ENCODE results near the gene NEDD4.

NEDD4 gene

DNA sequence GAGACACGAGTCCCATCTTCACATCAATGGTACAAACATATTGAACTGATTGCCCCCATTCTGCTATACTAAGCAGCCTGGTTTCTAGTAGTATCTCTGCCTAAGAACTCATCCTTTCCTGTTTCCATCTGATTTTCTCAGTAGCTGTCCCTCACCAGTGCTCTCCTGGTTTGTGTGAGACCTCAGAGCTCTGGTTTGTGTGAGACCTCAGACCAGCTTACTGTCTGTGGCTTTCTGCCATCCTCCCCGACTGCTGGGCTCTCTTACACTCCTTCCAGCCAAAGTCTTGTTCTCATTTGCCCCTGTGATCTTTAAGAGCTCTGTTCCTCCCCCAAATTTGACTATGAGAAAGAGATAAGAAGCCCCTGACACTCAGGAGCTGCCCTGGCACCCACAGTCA lies 41.1 kb upstream of the NEDD4 start:
- TF ChIP-seq ZBTB7A (IDR thresholded peaks at IDR 0.05; ENCODE audit: low read depth): no peak
- TF ChIP-seq RAD21 (IDR thresholded peaks at IDR 0.05; ENCODE audit: low read depth): no peak
- no peak for TF ChIP-seq EP300 (IDR thresholded peaks at IDR 0.05; ENCODE audit: borderline replicate concordance)
- no peak for TF ChIP-seq TAF1 (IDR thresholded peaks at IDR 0.05; ENCODE audit: low read depth)
- no peak for TF ChIP-seq CEBPB (IDR thresholded peaks at IDR 0.05)
- TF ChIP-seq, protein P1, sequence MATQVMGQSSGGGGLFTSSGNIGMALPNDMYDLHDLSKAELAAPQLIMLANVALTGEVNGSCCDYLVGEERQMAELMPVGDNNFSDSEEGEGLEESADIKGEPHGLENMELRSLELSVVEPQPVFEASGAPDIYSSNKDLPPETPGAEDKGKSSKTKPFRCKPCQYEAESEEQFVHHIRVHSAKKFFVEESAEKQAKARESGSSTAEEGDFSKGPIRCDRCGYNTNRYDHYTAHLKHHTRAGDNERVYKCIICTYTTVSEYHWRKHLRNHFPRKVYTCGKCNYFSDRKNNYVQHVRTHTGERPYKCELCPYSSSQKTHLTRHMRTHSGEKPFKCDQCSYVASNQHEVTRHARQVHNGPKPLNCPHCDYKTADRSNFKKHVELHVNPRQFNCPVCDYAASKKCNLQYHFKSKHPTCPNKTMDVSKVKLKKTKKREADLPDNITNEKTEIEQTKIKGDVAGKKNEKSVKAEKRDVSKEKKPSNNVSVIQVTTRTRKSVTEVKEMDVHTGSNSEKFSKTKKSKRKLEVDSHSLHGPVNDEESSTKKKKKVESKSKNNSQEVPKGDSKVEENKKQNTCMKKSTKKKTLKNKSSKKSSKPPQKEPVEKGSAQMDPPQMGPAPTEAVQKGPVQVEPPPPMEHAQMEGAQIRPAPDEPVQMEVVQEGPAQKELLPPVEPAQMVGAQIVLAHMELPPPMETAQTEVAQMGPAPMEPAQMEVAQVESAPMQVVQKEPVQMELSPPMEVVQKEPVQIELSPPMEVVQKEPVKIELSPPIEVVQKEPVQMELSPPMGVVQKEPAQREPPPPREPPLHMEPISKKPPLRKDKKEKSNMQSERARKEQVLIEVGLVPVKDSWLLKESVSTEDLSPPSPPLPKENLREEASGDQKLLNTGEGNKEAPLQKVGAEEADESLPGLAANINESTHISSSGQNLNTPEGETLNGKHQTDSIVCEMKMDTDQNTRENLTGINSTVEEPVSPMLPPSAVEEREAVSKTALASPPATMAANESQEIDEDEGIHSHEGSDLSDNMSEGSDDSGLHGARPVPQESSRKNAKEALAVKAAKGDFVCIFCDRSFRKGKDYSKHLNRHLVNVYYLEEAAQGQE (IDR thresholded peaks at IDR 0.05; ENCODE audit: low read depth): no peak
- TF ChIP-seq CREB1 (IDR thresholded peaks at IDR 0.05; ENCODE audit: low read depth): no peak
- no peak for TF ChIP-seq TCF12 (IDR thresholded peaks at IDR 0.05; ENCODE audit: low read depth)
- TF ChIP-seq, protein P2, sequence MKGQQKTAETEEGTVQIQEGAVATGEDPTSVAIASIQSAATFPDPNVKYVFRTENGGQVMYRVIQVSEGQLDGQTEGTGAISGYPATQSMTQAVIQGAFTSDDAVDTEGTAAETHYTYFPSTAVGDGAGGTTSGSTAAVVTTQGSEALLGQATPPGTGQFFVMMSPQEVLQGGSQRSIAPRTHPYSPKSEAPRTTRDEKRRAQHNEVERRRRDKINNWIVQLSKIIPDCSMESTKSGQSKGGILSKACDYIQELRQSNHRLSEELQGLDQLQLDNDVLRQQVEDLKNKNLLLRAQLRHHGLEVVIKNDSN (IDR thresholded peaks at IDR 0.05): no peak
- no peak for TF ChIP-seq MAX (IDR thresholded peaks at IDR 0.05)
- no peak for TF ChIP-seq NFIC (IDR thresholded peaks at IDR 0.05)
- TF ChIP-seq FOXM1 (IDR thresholded peaks at IDR 0.05; ENCODE audit: borderline replicate concordance, low read depth): no peak
- TF ChIP-seq EGR1 (IDR thresholded peaks at IDR 0.05): no peak
- no peak for TF ChIP-seq YY1 (IDR thresholded peaks at IDR 0.05; ENCODE audit: low read depth)
- TF ChIP-seq TEAD4 (IDR thresholded peaks at IDR 0.05): no peak

DNA sequence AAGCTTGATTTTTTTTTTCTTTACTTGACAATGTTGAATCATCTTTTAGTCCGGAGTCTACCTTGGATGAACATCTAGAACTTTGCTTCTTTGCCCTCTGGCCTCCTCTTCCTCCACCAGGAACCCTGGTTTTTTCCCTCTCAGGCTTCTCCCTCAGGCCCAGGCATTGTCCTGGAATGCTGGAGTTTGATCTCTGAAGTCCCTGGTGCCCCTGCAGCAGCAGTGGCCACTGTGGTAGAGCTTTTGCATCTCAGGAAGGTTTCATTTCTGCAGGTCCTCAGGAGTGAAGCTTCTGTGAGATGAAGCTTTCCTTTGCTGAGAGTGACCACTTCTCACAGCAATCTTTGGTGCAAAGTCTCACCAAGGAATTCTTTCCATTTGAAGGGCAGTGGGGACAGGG lies 39.0 kb upstream of the NEDD4 start:
- TF ChIP-seq EGR1 (IDR thresholded peaks at IDR 0.05) (no peak), TCF12 (IDR thresholded peaks at IDR 0.05; ENCODE audit: low read depth) (no peak), CEBPB (IDR thresholded peaks at IDR 0.05) (no peak), ZBTB7A (IDR thresholded peaks at IDR 0.05; ENCODE audit: low read depth) (no peak), MAX (IDR thresholded peaks at IDR 0.05) (no peak), FOXM1 (IDR thresholded peaks at IDR 0.05; ENCODE audit: borderline replicate concordance, low read depth) (no peak), YY1 (IDR thresholded peaks at IDR 0.05; ENCODE audit: low read depth) (no peak), NFIC (IDR thresholded peaks at IDR 0.05) (no peak), TAF1 (IDR thresholded peaks at IDR 0.05; ENCODE audit: low read depth) (no peak)
- TF ChIP-seq, protein P1 (IDR thresholded peaks at IDR 0.05; ENCODE audit: low read depth): no peak
- TF ChIP-seq, protein P2 (IDR thresholded peaks at IDR 0.05): no peak

DNA sequence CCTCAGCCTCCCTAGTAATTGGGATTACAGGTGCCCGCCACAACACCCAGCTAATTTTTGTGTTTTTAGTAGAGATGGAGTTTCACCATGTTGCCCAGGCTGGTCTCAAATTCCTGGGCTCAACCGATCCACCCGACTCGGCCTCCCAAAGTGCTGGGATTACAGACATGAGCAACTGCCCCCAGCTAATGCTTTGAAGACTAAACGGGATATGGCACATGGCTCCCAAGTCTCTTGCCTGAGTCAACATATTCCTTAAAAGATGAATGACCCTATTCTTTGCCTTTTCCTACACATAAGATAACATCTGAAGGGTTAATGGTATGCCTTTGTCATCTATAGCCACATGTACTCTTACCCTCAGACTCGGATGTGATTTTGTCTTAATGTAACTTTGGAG lies 38.4 kb upstream of the NEDD4 start:
- TF ChIP-seq CEBPB (IDR thresholded peaks at IDR 0.05) (no peak), NFIC (IDR thresholded peaks at IDR 0.05) (no peak), RAD21 (IDR thresholded peaks at IDR 0.05; ENCODE audit: low read depth) (no peak)
- TF ChIP-seq, protein P1 (IDR thresholded peaks at IDR 0.05; ENCODE audit: low read depth): no peak

DNA sequence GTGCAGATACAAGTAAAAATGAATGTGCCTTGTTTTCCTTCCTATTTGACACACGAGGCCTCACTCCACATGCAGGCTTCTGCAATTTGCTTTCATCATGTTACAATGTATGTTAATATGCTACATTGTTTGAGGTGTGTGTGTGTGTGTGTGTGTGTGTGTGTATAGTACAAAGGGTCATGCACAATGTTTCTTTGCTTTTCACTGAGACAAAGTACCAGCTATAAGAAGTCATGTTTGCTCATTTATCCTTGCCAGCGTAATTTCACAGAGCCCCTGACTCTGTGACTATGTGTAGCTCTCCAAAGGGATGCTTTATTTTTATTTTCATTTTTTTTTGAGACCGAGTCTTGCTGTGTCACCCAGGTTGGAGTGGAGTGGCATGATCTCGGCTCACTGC lies 38.0 kb upstream of the NEDD4 start:
- TF ChIP-seq NFIC (IDR thresholded peaks at IDR 0.05) (no peak), TAF1 (IDR thresholded peaks at IDR 0.05; ENCODE audit: low read depth) (no peak), ZBTB7A (IDR thresholded peaks at IDR 0.05; ENCODE audit: low read depth) (no peak), FOXM1 (IDR thresholded peaks at IDR 0.05; ENCODE audit: borderline replicate concordance, low read depth) (no peak), TCF12 (IDR thresholded peaks at IDR 0.05; ENCODE audit: low read depth) (no peak), MAX (IDR thresholded peaks at IDR 0.05) (no peak), CEBPB (IDR thresholded peaks at IDR 0.05) (no peak), EP300 (IDR thresholded peaks at IDR 0.05; ENCODE audit: borderline replicate concordance) (no peak), YY1 (IDR thresholded peaks at IDR 0.05; ENCODE audit: low read depth) (no peak), TEAD4 (IDR thresholded peaks at IDR 0.05) (no peak), RAD21 (IDR thresholded peaks at IDR 0.05; ENCODE audit: low read depth) (no peak), EGR1 (IDR thresholded peaks at IDR 0.05) (no peak), CREB1 (IDR thresholded peaks at IDR 0.05; ENCODE audit: low read depth) (no peak)
- TF ChIP-seq, protein P2 (IDR thresholded peaks at IDR 0.05): no peak
- TF ChIP-seq, protein P1 (IDR thresholded peaks at IDR 0.05; ENCODE audit: low read depth): no peak

Measured in Ishikawa (cell line).